Prostate gland (tissue), 2 donors: ENCODE measurements around the gene KDM4B.
"Not testable (repeated sequence)": the region's sequence is repeated elsewhere in the genome, so short reads cannot be mapped to it uniquely, and the experiment has no call there.

ENCODE experiments used
- POLR2A ChIP-seq: fragments of 450-650 bp; IDR thresholded peaks from one replicate; pipeline ENCODE4 v1.6.1; 2016; ENCODE audit warnings: antibody characterized with exemption, mild to moderate bottlenecking
- POLR2AphosphoS5 ChIP-seq: sonication (generic); formaldehyde crosslinking; IDR thresholded peaks from one replicate; pipeline ENCODE4 v1.6.1; 2017; ENCODE audit warnings: antibody characterized with exemption
- TF ChIP-seq, protein P1 (sequence below), 4 experiments: fragments of 200-600 bp in 2 of 4; fragments of 450-650 bp in 2 of 4; sonication (generic) in 2 of 4; IDR thresholded peaks; 1 replicate in 3 of 4; 2 replicates in 1 of 4; pipeline ENCODE4 v1.5.1; 2016 to 2019; ENCODE audit warnings: antibody characterized with exemption in 4 of 4, mild to moderate bottlenecking in 2 of 4, moderate library complexity in 2 of 4

DNA sequence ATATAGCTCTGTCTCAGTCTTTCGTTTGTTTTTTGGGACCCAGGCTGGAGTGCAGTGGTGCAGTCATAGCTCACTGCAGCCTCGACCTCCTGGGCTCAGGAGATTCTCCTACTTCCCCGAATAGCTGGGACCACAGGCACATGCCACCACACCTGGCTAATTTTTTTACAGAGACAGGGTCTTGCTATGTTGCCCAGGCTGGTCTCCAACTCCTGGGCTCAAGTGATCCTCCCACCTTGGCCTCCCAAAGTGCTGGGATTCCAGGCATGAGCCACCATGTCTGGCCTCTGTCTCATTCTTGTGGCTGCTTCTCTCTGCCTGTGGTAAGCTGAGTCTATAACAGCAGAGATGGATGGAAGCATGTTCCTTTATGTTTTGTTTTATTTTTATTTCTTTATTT, 226.7 kb downstream of the KDM4B start:
- TF ChIP-seq, protein P1, sequence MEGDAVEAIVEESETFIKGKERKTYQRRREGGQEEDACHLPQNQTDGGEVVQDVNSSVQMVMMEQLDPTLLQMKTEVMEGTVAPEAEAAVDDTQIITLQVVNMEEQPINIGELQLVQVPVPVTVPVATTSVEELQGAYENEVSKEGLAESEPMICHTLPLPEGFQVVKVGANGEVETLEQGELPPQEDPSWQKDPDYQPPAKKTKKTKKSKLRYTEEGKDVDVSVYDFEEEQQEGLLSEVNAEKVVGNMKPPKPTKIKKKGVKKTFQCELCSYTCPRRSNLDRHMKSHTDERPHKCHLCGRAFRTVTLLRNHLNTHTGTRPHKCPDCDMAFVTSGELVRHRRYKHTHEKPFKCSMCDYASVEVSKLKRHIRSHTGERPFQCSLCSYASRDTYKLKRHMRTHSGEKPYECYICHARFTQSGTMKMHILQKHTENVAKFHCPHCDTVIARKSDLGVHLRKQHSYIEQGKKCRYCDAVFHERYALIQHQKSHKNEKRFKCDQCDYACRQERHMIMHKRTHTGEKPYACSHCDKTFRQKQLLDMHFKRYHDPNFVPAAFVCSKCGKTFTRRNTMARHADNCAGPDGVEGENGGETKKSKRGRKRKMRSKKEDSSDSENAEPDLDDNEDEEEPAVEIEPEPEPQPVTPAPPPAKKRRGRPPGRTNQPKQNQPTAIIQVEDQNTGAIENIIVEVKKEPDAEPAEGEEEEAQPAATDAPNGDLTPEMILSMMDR (IDR thresholded peaks at IDR 0.05) = not testable (repeated sequence)
- not testable (repeated sequence) for TF ChIP-seq POLR2A, POLR2AphosphoS5
